Pancreas (tissue), 10 donors: ENCODE data around the gene SPTBN4. TPM values are rescaled to one million over a fixed set of nuclear protein-coding genes. Genes with fewer than 3 reads are reported as not detected.
A peak's percentile ranks its signal among the peaks of the same experiment; 100 is the strongest.
"Not testable (repeated sequence)": the region's sequence is repeated elsewhere in the genome, so short reads cannot be mapped to it uniquely, and the experiment has no call there.

Source experiments
- ATAC-seq, 4 donors: fragments of 200-7000 bp; cut with Tn5 transposase; one replicate each; pipeline versions ENCODE4 v1.8.0 to v1.9.1; 2020; ENCODE audit warnings: mild to moderate bottlenecking in 4 of 4, moderate library complexity in 4 of 4
- DNase-seq, 6 donors: peaks; one replicate each; pipeline ENCODE4 v3.0.0-alpha.2; 2020
- FAIRE-seq: peaks from 2 replicates; lab custom pipeline; 2012; peaks lifted over from hg19 to GRCh38; lab: Jason Lieb, UNC
- H3K27ac ChIP-seq, 4 donors: fragments of 200-600 bp; sonication (generic); 1 replicate in 3 of 4; 2 replicates in 1 of 4; pipeline versions ENCODE4 v1.5.0 to v1.8.0; 2020
- H3K27me3 ChIP-seq, 4 donors: fragments of 200-600 bp; one replicate each; pipeline ENCODE4 v1.8.0; 2021
- H3K36me3 ChIP-seq, 3 donors: fragments of 200-600 bp; sonication (generic) in 1 of 3; one replicate each; pipeline versions ENCODE4 v1.5.0 to v1.8.0; 2020 to 2021
- H3K4me1 ChIP-seq, 3 donors: fragments of 200-600 bp; one replicate each; pipeline ENCODE4 v1.8.0; 2021
- H3K4me3 ChIP-seq, 4 donors: fragments of 200-600 bp; sonication (generic) in 2 of 4; one replicate each; pipeline versions ENCODE4 v1.5.0 to v1.8.0; 2020 to 2021
- H3K9me3 ChIP-seq, 4 donors: fragments of 200-600 bp; one replicate each; pipeline ENCODE4 v1.8.0; 2021
- WGBS, 2 donors: extraction: QIAGEN DNeasy Blood & Tissue Kit; methylation state at CpG; one replicate each; pipeline ENCODE4 v1.1.7; 2013; 5-methylcytosine and 5-hydroxymethylcytosine counted together
- intact Hi-C, 3 donors: fragments of 100-400 bp; cut with DNase I; formaldehyde crosslinking; loops; one replicate each; pipeline versions ENCODE4 v1.11.1 to v1.14.2; 2022
- polyA plus RNA-seq, 2 donors: library from polyadenylated mRNA; stranded (reverse); fragments of 200-250 nt; gene quantifications; one replicate each; pipeline ENCODE4 v1.2.3, GENCODE V29; 2013
- total RNA-seq, 6 donors: library from RNA; stranded (reverse); fragmentation: NEBNext Ultra II Directional in 4 of 6; extraction: Animal tissue kit (Norgen Biotek cat#: 25700) in 4 of 6; gene quantifications; one replicate each; pipeline versions ENCODE4 v1.2.1 to v1.2.4, GENCODE V29; 2021 to 2023
- TF ChIP-seq, protein P1 (sequence below), 4 donors: fragments of 200-600 bp; sonication (generic) in 3 of 4; IDR thresholded peaks; one replicate each; pipeline versions ENCODE4 v1.5.0 to v1.8.0; 2021; ENCODE audit warnings: antibody characterized with exemption in 4 of 4
- donor health status: healthy with polysubstance abuse.
- donor health status: DM: no; HTN: no; CAD: no; lungs with moderate emphysema.
- donor health status: DM: no; HTN: no; CAD: no.
- donor health status: control.
- donor health status: control.
- donor health status: Bipolar disorder and iron deficiency.
- donor health status: DM: yes; HTN: yes; CAD: no.
- donor health status: DM: no; HTN: no; CAD: no.
- donor health status: DM: no; HTN: no; CAD: no.
- donor health status: DM: yes; HTN: yes; CAD: no.

SPTBN4 gene
- total and polyA plus RNA-seq, 8 donors = 1.0 to 23.9 (median 1.7) TPM

DNA sequence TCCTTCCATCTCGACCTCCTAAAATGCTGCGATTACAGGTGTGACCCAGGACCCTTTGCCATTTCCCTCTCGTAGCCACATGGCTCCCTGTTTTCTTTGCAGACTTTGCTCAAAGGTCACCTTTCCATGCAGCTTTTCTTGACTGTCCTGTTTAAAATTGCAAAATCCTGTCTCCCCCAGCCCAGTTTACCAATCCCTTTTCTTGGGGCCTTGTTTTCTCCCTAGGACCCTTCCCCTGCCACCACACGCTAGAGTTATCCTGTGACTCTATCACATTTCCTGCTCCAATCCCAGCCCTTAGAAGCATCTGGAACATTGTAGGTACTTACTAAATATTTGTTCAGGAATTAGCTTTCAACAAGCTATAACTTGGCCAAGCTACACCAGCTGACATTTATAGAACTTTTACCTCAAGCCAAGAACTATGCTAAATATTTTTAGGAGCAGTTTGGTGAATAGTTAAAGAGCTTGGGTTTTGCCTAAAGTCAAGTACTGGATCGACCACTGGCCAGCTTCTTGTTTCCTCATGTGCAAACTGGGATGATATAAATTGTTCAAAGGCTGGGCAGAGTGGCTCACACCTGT lies 13.6 kb upstream of the SPTBN4 start:
- FAIRE-seq (no peak), ATAC-seq (no peak), DNase-seq (no peak)
- TF ChIP-seq, protein P1, sequence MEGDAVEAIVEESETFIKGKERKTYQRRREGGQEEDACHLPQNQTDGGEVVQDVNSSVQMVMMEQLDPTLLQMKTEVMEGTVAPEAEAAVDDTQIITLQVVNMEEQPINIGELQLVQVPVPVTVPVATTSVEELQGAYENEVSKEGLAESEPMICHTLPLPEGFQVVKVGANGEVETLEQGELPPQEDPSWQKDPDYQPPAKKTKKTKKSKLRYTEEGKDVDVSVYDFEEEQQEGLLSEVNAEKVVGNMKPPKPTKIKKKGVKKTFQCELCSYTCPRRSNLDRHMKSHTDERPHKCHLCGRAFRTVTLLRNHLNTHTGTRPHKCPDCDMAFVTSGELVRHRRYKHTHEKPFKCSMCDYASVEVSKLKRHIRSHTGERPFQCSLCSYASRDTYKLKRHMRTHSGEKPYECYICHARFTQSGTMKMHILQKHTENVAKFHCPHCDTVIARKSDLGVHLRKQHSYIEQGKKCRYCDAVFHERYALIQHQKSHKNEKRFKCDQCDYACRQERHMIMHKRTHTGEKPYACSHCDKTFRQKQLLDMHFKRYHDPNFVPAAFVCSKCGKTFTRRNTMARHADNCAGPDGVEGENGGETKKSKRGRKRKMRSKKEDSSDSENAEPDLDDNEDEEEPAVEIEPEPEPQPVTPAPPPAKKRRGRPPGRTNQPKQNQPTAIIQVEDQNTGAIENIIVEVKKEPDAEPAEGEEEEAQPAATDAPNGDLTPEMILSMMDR (IDR thresholded peaks at IDR 0.05) = no peak
- Histone ChIP-seq H3K9me3 (no peaks in the 10 kb centered on the region), H3K4me3 (no peak overlapping the region), H3K27ac (no peak overlapping the region), H3K36me3 (no peaks in the 10 kb centered on the region), H3K27me3 (no peaks in the 10 kb centered on the region), H3K4me1 (no peaks in the 10 kb centered on the region)
- intact Hi-C loops = no loop called here
- 85 to 93% methylated on average over 5 of the region's 5 CpGs for WGBS, 2 donors

DNA sequence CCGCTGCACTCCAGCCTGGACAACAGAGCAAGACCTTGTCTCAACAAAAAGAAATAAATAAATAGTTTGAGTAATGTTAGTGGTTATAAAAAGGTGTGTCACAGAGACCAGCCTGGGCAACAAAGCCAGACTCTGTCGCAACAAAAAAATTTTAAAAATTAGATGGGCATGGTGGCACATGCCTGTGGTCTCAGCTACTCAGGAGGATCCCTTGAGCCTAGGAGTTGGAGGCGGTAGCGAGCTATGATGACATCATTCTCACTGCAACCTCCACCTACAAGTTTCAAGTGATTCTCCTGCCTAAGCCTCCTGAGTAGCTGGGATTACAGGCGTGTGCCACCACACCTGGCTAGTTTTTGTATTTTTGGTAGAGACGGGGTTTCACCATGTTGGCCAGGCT lies 12.9 kb upstream of the SPTBN4 start:
- intact Hi-C loops, DNase-seq, H3K4me3 ChIP-seq, H3K27me3 ChIP-seq, H3K4me1 ChIP-seq, H3K36me3 ChIP-seq, ATAC-seq, H3K27ac ChIP-seq, FAIRE-seq, H3K9me3 ChIP-seq: not testable (repeated sequence)
- WGBS, 2 donors = 95% methylated on average over 6 of the region's 6 CpGs

DNA sequence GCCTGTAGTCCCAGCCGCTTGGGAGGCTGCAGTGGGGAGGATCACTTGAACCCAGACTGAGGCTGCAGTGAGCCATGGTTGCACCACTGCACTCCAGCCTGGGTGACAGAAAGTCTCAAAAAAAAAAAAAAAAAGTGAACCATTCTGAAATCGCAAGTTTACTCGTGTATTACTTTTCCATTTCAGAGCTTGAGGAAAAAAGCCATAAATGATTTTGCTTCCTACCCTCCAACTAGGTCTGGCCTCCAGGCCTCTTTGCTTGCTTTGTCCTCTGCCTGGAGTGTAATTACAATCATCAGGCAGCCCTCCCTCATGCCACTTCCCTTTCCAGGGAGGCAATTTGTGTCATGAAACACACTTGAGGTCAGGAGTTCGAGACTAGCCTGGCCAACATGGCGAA lies 9.8 kb upstream of the SPTBN4 start:
- 85 to 99% methylated on average over 5 of the region's 5 CpGs for WGBS, 2 donors
- TF ChIP-seq, protein P1 (IDR thresholded peaks at IDR 0.05) = no peak
- Histone ChIP-seq H3K27ac (no peak overlapping the region), H3K4me3 (no peak overlapping the region), H3K27me3 (no peaks in the 10 kb centered on the region), H3K9me3 (no peaks in the 10 kb centered on the region), H3K36me3 (no peaks in the 10 kb centered on the region), H3K4me1 (no peaks in the 10 kb centered on the region)
- no peak for DNase-seq
- intact Hi-C loops = no loop called here
- ATAC-seq = no peak
- no peak for FAIRE-seq

DNA sequence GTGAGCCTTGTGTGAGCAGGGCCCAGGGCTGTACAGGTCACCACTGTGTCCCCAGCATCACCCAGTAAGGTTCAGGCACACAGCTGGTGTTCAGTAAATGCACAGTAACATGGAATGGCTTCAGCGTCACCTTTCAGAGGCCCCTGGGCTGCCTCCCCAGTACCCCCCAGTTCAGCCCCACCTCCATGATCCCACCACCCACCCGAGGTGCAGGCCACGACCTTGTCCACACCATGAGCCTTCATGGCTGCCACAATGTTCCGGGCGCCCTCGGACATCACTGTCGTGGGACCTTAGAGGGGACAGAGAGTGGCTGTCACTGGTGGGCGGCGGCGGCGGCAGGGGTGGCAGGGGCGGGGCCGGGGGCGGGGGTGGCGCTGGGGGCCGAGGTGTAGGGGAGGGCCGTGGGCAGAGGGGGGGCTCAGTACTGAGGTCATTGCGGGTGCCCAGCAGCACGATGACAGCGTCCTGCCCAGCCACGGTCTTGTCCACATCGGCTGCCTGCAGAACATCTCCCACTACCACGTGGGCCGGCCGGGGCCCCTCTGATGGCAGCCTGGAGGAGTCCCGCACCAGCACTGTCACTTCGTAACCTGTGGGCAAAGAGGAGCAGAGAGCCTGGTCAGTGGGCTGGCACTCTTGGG lies 8.7 kb upstream of the SPTBN4 start:
- peak in 1 of 6 donors; percentile 67 for DNase-seq
- Histone ChIP-seq H3K4me3 (no peak overlapping the region), H3K4me1 (no peaks in the 10 kb centered on the region), H3K27ac (no peak overlapping the region), H3K27me3 (no peaks in the 10 kb centered on the region), H3K9me3 (no peaks in the 10 kb centered on the region), H3K36me3 (no peaks in the 10 kb centered on the region)
- TF ChIP-seq, protein P1 (IDR thresholded peaks at IDR 0.05) = no peak
- 86 to 91% methylated on average over 17 to 27 of the region's 27 CpGs for WGBS, 2 donors
- ATAC-seq = peak in 1 of 4 donors; percentile 21
- intact Hi-C loops = no loop called here
- FAIRE-seq = no peak

DNA sequence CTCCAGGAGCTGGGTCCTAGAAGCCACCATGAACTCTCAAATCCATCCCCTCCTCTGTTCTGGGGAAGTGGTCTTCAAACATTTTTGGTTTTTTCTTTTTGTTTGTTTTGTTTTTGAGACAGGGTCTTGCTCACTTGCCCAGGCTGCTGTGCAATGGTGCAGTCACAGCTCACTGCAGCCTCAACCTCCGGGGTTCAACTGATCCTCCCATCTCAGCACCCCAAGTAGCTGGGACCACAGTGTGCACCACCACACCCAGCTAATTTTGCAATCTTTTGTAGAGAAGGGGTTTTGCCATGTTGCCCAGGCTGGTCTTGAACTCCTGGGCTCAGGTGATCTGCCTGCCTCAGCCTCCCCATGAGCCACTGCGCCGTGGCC lies 8.2 kb upstream of the SPTBN4 start:
- Histone ChIP-seq H3K4me1 (no peaks in the 10 kb centered on the region), H3K9me3 (no peaks in the 10 kb centered on the region), H3K4me3 (no peak overlapping the region), H3K27me3 (no peaks in the 10 kb centered on the region), H3K36me3 (no peaks in the 10 kb centered on the region), H3K27ac (no peak overlapping the region)
- intact Hi-C loops = no loop called here
- DNase-seq (no peak), ATAC-seq (no peak), FAIRE-seq (no peak)
- 95 to 98% methylated on average over 3 of the region's 3 CpGs for WGBS, 2 donors
- TF ChIP-seq, protein P1 (IDR thresholded peaks at IDR 0.05) = no peak
